ENCODE data around the gene IMP3. TPM values are rescaled to one million over a fixed set of nuclear protein-coding genes. Genes with fewer than 3 reads are reported as not detected.

Gene IMP3
- total RNA-seq, 1 donor from 2014 or later: 90.1 TPM

DNA sequence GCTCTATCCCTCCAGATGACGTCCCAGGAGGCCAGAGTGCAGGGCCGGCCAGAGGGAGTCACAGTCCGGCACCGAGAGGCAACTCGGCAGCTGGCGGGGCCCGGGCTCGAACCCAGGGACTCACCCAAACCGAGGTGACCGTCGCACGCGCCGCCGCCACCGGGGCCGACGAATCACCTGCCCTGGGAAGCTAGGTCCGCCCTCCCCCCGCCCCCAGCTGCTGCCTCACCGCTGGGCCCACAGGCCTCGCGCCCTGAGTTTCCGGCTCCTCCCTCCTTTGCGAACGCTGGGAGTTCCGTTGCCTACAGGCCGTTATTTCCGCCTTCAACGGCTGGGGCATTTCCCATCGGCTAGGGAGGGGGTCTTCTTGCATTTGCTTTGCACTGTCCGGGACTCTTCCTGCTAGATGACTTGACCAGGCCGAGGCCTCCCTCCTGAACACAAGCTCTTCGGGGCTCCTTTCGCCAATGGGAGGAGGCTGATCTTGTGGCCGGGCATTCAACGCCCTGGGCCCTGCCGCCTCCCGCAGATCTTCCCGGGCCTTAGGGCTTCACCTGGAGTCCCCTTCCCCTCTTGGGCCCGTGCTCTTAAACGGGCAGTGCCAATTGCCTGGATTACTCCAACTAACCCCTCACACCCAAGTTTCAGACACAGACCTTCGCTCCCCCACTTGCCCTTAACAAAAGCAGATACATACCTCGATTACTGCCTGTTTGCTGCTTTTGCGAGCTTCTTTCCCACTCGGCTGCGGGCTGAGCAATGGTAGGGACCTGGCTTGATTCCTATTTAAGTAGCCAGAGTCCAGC, 14.3 kb downstream of the IMP3 start, which contains the start of gene SNUPN:
Gene SNUPN, minus strand, starts transcription at position 184 of the 806 bp plus-strand sequence. CDS start 4,674 bp downstream, outside the sequence.
- intact Hi-C loops (cut with micrococcal nuclease): loop anchor here (1.0 to 10.0 kb wide), 12 partner anchors 15 to 1013 kb away; partner anchors contain the start of genes C15orf39, CSK, IMP3 and MAN2C1

DNA sequence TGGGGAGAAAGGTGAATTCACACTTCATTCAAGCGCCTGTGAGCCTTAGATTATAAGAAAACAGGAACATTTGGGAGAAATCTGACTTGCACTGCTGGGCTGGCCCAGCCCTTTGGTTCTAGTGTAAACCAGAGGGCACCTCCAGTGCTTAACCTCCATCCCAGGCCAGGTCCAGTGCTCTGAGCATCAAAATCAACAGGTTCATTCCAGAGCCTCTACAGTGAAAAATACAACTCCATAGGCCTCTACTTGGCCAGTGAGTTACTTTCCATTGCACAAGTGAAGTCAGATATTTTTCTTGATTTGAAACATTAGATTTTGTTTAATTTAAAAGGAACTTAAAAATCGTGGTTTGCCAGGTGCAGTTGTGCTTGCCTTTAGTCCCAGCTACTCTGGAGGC, 17.5 kb downstream of the IMP3 start:
- intact Hi-C loops (cut with micrococcal nuclease): loop anchor here (10.0 kb wide), 2 partner anchors 418 to 838 kb away; partner anchors contain the start of genes C15orf39 and CSK

DNA sequence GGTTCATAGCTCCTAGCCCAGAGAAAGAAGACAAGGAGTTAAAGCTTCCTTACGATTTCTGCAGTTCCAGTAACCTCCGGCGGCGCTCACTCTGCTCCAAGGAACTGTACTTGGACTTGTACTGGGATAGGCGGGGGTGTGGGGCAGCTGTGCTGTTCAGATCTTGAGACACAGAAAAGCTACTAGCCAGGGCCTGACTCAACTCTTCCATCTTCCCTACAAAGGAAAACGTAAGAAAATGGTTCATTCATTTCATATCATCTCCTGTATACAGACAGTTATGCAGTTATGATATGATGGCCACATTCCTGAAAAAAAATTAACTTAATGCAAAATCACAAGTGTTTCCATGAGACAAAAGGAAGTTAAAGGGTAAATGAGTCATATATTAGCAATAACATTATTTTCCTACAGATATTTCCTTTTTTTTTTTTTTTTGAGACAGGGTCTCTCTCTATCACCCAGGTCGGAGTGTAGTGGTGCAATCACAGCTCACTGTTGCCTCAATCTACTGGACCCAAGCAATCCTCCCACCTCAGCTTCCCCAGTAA, 19.1 kb downstream of the IMP3 start:
- intact Hi-C loops (cut with micrococcal nuclease): loop anchor here (10.0 kb wide), 2 partner anchors 416 to 836 kb away; partner anchors contain the start of genes C15orf39 and CSK

DNA sequence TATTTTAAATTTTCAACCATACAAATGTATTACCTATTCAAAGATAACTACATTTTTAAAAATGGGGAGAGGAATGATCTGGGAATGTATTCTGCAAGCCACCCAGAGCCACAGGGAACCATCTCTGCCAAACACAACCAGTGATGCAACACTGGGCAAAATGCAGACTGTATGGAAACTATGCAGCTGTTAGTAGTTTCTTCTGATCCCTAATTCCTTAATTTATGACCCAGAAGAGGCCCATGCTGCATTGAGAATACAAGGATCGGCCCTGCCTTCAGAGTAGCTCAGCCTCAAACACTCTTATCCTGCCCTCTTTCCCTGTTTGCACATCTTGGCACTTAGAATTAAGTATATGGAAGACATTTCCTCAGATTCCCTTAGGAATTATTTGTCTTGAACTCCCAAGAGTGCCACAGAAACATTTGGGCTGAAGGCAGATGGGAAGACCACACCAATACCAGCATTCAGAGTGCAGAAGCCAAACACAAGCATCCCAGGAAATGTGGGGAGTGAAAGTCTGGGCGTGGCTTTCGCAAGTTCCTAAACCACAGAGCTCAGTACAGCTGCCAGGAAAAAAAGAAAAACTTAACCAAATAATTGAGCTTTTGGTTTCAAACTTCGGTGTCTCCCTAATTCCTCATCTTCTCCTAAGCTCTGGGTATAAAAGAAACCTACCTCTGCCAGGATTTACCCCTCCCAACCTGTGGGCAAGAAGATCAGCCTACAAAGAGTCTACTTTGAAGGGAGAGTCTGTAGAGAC, 19.8 kb downstream of the IMP3 start:
- intact Hi-C loops (cut with micrococcal nuclease): loop anchor here (10.0 kb wide), 2 partner anchors 415 to 835 kb away; partner anchors contain the start of genes C15orf39 and CSK

DNA sequence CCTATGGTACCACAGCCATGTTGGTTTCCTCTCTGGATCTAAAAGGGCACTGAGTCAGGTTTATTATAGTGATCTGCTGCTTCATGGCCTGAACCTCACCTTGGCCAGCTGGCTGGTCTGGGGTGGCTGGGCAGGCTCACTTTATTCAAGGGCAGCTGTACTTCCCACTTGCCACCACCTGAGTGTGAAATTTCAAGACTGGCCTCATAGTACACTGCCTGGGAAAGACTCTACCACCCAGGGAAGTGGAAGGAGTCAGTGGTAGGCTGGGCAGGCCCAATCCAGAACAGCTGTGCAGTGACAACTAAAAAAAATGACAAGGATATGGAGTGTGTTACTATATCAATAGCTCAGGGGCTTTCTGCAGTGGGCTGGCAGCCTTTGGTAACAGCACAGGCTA, 23.3 kb downstream of the IMP3 start:
- intact Hi-C loops (cut with micrococcal nuclease): no loop called here

DNA sequence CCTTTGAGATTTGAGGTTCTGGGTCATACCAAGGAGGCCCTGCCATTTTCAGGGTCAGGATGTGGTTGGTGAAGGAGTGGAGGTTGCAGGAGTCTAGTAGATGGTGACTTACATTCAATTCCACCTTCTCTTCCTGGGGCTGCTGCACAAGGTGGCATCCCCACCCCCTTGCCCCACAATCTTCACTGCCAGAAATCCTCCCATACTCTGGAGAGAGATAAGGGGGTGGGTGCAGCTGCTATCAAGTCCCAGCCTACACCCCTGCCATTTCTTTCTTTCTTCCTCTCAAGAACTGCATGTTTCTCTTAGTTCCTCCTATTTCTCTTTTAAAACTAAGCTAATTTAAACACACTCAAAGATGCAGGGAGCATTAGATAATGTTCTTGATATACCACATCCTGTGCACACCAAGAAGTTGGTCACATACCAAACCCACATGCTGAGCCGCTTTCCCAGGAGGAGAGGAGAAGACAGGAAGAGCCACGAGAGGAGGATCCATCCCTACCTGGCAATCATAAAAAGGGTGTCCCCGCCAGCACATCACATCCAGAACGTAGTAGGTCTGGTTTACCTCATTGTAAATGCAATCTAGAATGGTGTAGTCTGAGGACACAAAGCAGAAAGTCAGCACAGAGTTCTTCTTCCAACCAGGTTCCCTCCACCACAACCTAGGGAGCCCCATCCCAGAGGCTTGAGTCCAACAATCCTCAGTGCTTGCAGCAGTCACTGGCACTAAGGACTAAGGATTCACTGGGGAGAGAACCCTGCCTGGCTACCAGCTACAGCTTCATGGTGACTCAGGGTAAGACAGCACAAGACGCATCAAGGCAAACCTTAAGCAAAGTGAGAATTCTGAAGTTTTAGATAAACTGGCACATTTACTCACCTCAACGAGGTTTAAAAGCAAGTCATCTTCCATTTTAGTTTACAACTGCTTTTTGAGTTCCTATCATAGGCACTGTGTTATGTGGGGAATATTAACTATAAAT, 33.0 kb downstream of the IMP3 start:
- intact Hi-C loops (cut with micrococcal nuclease): loop anchor here (1.0 to 2.0 kb wide), 4 partner anchors 10 to 34 kb away; partner anchors contain the start of genes IMP3, PTPN9 and SNUPN

DNA sequence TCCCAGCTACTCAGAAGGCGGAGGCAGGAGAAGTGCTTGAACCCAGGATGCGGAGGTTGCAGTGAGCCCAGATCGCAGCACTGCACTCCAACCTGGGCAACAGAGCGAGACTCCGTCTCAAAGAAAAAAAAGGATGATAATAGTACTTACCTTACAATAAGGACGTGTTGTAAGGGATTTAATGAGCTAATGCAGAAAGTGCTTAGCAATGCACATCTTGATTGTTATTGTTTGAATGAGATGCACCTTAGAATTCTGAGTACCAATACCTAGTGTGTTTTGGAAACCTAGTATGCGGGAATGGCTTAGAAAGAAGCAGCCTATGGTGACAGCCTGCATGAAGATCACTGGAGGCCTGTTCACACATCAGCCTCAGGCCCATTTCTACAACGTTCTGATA, 34.0 kb downstream of the IMP3 start:
- intact Hi-C loops (cut with micrococcal nuclease): loop anchor here (2.0 kb wide), 2 partner anchors 27 to 35 kb away; partner anchors contain the start of genes IMP3 and PTPN9

DNA sequence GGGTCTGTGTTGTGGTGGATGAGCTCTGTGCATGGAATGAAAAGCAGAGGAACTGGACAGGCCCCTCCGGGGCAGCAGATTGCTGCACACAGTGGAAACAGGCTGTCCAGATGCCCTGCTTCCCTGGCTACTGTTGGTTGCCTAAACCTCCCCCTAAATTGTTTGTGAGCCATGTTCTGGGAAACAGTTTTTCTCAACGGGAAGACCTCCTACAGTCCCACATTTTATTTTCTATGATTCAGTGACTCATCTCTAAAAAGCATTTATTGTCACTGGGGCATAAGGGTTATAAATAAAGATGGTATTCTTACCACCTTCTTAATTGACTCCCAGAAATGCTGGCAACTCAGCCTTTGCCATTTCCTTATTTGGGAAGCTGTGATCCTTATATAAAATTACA, 40.6 kb downstream of the IMP3 start:
- intact Hi-C loops (cut with micrococcal nuclease): no loop called here

DNA sequence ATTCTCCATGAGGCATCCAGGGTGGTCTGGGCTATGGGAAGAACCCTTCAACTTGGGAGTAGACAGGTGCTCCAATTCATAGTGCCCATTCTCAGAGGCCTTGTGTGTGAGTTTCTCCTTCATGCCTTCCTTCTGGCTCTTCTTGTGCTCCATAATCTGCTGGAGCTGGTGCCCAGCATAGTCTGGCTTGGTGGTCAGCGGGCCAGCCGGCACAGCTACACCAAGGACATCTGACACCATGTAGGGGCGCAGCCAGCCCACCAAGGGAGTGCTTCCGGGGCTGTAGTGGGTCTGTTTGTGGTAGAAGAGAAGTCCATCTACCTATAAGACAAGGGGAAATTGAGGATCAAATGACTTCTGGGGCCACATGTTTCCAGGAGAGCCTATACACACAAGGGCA, 41.7 kb downstream of the IMP3 start:
- intact Hi-C loops (cut with micrococcal nuclease): no loop called here

DNA sequence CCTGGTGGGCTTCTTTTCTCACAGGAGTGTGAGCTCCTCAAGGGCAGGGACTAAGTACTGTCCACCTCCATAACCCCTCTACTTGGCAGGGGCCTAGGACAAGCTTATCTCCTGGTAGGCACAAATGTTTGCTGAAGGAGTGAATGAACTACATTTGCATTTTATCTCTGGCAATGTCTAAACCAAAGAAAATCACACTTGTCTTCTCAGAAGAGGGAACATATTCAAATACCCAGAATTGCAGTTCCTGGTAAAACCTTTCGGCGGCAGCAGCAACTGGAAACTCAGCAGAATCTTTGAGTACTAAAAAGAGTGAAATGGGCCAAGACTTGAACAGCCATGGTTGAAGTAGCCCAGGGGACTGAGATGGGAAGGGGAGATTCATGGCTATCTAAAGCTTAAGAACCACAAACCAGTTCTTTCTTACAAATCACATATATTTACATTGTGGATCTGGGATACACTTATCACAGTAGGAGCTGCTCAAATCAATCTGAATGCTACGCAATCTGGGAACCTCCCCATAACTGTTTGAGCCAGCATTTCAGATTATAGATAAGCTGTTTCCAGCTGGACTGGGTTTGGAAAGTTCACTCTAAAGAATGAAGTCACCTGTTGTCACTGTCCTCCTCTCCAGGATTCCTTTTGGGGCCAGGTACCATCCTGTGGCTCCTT, 42.2 kb downstream of the IMP3 start:
- intact Hi-C loops (cut with micrococcal nuclease): loop anchor here (1.0 kb wide), 5 partner anchors 9 to 85 kb away; partner anchors contain the start of genes IMP3, PTPN9 and SNUPN

DNA sequence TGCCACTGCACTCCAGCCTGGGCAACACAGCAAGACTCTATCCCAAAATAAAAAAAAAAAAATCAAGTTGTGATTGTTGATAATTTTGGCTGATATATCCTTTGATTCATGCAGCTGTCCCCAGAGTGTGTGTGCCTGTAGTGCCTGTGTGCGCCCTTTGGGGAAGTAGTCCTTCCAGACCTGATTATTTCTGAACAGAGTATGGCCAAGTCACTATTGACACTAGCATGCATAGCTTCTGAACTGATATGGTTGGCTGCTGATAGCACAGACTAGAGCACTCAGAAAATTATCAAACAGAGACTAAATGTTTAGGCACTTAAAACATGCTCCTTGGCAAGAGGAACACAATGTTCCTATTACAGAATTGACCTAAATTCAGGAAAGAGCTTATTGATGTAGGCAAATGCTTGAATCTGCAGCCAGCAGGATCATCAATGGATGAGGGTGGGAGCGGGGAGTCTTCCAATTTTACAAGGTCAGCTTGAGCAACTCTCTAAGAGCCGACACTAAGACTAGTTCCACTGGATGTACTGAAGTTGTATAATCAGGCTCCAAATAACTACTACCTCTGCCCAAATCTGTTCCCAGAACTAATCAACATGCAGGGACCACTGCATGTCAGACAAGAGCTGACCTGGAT, 43.2 kb downstream of the IMP3 start:
- intact Hi-C loops (cut with micrococcal nuclease): loop anchor here (1.0 kb wide), 5 partner anchors 10 to 86 kb away; partner anchors contain the start of genes IMP3, PTPN9 and SNUPN

DNA sequence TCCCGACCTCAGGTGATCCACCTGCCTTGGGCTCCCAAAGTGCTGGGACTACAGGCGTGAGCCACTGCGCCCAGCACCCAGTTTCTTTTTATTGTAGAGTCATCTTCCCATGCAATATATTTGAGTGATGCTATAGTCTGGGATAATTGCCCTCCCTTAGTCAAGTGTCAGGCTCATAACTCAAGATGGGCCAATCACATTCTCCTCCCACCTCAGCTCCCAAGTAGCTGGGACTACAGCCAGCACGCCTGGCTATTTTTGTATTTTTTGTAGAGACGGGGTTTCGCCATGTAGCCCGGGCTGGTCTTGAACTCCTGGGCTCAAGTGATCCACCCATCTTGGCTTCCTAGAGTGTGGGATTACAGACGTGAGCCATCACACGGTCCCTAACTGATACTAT, 45.7 kb downstream of the IMP3 start:
- intact Hi-C loops (cut with micrococcal nuclease): no loop called here

DNA sequence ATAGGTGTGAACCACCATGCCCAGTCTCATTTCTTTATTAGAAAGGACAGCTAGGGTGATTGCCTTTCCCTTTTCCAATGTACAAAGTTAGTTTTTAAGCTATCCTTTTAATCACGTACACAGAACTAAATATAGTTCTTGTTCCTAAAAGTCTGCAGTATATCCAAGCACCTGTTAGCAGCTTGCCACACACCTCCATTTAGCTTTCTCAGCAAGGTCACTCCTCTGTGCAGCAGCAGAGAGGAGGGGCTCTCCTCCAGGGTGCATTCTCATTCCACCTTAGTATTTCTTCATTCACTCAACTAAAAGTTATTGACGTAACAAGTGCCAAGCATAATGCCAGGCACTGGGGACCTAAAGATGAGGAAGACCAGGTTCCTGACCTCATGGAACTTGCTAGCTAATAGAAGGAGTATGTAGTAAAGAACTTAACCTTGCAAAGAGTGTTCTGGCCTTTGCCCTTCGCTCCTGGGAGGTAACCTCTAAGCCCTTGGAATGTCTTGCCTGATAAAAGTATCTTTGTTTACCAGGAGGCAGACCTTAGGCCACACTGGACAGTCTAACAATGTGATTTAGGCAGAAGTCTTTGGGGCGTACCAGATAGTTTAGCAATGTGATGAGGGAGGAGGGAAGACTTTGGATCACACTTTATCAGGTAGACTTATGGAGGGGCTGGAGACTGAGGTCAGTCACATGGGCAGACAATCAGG, 48.2 kb downstream of the IMP3 start:
- intact Hi-C loops (cut with micrococcal nuclease): no loop called here

DNA sequence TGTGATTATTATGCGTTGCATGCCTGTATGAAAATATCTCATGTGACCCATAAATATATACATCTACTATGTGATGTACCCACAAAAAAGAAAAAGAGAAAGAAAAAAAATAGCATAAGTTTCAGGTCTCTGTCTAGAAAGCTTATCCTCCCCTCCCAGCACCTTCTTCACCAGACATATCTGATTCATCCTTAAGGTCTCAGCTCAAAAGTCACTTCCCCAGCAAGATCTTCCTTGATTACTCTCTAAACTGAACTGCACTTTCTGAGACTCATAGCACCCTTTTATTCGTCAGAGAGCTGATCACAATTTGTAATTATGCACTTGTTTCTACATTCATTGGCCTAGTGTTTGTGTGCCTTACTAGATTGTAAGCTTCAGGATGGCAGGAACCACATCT, 49.8 kb downstream of the IMP3 start:
- intact Hi-C loops (cut with micrococcal nuclease): no loop called here

All from T-helper 1 cell treated with Interleukin-12 subunit alpha and Interleukin-12 subunit beta and Interleukin-4 antibody, amounts not matched to agents 30 ng/mL and 1 ng/mL, for 36 hours (primary cell).